ENCODE results near the gene ZBTB16.
"Not testable (repeated sequence)": the region's sequence is repeated elsewhere in the genome, so short reads cannot be mapped to it uniquely, and the experiment has no call there.

Gene ZBTB16

DNA sequence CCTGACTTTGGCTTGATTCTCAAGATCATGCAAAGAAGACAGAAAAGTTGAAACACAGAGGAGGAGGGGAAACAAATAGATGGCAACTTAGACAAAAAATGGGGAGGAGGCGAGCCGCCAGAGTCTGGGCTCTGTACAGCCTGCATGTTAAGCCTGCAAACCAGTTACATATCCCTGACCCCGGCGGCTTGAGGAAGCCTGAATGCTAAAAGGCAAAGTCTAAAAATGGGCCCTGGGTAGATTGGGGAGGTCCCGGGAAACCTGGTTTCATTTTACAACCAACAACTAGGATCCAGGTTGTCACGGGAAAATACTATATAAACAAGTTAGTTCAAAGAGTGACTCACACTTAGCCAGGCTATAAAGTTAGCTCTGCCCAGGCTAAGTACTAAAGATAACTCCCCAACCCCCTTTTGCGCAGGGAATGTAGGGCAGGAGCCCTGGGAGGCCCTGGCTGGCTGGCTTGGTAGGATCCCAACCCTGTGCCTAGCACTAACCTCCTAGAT, 18.8 kb upstream of the ZBTB16 start:
- no peak for DNase-seq (ENCODE audit: low read depth in 2 of 3, low spot score in 2 of 3)

DNA sequence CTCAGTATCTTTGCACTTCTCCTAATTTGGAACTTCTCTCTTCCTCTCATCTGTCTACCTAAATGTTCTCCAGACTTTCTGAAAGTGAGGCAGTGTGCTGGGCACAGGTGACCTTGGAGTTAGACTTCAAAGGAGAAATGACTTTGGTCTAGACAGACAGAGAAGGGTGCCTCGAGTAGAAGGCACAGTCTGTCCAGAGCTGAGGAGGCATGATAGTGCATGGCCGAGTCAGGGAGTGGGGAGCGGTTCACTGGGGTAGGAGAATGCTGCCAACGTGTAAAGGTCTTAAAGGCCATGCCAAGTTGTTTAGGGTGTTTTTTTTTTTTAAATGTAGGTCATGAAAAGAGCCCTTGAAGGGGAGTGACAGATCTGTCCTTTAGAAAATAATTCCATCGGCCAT, 17.3 kb upstream of the ZBTB16 start:
- no peak for DNase-seq (ENCODE audit: low read depth in 2 of 3, low spot score in 2 of 3)

DNA sequence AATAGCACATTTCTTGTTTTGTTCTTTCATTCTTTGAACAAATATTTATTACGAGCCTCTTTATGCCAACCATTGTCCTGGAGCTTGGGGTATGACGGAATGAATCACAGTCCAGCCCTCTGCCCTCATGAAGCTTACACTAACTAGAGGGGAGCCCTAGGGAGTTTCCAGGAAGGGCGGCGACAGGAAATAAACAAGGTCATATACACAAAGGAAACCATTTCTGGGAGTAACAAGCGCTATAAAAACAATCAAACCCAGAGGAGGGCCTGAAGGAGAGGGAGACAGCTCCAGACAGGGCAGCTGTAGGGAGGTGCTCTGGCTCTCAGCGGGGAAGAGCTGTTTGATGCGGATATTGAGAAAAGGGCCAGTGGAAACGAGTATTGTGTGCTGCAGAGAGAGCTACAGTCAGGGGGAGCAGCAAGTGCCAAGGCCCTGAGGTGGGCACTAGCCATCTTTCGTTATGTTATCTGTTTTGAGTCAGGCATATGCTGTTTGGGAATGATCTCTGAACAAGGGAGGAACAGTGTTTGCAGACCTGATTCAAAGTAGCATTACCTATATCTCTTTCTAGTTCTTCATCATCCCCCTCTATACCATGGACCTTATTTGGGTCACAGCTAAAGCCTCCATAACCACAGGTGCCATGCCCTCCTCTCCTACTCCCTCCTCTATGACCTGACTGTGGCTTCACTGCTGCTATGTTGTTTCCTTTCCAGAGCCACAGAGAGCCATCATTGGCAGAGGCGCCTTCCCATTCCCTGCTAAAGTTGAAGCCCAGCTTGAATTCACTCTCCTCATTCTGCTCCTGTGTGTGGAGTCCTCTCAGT, 15.3 kb upstream of the ZBTB16 start:
- no peak for DNase-seq (ENCODE audit: low read depth in 2 of 3, low spot score in 2 of 3)

DNA sequence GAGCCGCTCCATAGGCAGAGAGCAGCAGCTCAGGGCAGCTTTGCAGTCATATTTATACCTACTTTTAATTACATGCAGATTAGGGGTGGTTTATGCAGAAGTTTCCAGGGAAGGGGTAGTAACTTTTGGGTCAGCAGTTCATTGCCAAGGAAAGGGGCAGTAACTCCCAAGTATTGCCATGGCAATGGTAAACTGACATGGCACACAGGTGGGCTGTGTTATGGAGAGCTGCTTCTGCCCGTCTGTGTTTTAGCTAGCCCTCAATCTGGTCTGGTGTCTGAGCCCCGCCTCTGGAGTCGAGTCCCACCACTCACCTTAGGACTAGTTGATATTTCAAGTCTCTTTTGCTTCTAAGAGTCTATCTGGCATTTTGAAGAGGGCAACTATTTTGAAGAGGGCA, 12.2 kb upstream of the ZBTB16 start:
- no peak for DNase-seq (ENCODE audit: low read depth in 2 of 3, low spot score in 2 of 3)

DNA sequence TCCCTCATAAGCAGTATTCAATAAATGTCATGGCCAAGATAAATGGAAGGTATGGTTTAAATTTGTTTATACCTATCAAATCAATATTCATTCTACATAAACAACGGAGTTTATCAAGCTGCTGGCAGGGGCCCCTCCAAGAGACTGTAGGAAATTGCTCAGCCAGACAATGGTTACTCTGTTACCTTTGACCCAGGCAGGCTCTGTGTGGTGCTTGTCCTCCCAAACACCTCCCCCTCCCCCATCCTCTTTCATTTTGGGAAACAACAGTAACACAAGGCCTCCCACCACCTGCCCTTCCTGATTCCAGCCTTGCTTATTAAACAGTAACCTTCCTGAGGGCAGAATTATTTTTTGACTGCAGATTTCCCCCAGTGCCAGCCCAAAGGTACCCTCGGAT, 10.5 kb upstream of the ZBTB16 start:
- no peak for DNase-seq (ENCODE audit: low read depth in 2 of 3, low spot score in 2 of 3)

DNA sequence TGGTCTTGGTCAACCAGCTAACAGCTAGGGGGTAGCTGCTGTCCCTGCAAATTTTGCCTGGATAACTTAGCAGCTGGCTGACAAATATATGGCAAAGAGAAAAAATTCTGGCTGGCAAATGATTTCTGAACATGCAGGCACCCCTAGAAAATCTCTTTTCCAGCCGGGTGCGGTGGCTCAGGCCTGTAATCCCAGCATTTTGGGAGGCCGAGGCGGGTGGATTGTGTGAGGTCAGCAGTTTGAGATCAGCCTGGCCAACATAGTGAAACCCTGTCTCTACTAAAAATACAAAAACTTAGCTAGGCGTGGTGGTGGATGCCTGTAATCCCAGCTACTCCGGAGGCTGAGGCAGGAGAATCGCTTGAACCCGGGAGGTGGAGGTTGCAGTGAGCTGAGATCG, 9.7 kb upstream of the ZBTB16 start:
- DNase-seq (ENCODE audit: low read depth in 2 of 3, low spot score in 2 of 3) = not testable (repeated sequence)

DNA sequence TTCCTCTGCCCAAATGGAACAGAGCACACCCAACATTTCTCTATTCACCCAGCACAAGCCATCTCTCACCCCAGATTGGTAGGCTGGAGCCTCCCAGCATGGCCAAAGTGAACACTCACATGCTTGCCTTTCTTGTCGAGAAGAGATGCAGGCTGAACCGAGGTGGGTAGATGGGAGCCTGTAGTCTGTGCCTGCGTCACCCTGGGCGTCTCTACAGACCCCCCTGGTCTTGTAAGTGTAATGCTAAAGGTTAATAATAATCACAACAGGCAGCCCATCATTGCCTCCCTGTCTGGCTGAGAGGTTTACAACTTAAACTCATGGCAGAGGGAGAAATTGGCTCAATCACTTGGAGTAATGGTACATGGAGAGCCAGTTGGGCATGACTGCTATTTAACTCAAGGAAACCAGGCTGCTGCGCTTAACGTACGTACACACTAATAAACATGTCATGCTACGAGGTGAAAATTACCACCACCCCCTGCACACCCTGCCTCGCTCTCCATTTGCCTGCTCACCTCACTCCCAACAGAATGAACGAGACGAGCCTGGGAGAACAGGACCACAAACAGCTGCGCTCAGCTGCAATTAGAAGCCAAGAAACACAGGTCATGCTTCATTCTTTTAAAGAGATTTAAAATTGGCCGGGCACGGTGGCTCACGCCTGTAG, 9.1 kb upstream of the ZBTB16 start:
- DNase-seq (ENCODE audit: low read depth in 2 of 3, low spot score in 2 of 3) = no peak

DNA sequence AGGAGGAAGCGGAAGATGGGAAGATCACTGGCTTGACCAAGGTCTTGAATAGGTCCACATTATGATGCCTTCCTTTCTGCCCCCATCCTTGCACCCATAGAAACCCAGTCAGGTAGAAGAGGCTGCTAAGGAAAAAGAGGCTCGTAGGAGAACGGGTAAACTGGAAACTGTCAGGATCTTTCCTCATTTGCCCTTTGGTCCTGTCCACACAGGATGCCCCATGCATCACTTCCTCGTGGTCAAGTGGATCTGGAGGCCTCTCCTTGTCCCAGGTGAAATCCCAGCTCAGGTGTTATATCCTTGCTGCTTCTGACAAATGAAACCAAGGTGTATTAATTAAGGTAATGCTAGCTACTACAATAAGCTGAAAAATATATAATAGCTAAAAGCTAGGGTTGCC, 8.0 kb upstream of the ZBTB16 start:
- no peak for DNase-seq (ENCODE audit: low read depth in 2 of 3, low spot score in 2 of 3)

DNA sequence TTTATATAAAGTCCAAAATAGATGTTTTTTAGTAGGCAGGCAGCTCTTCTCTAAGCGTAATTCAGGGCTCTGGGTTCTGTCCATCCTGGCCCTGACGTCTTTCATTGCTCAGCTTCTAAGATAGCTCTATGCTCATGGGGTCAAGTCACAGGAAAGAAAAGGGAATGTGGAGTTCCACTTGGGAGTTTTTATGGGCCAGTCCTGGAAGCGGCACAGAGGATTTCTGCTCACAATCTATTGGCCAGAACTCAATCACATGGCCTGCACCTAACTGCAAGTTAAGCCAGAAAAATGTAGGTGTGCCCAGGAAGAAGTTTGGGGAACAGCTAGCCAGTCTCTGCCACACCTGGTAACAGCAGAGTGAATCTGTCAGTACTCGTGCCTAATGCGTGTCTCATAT, 7.4 kb upstream of the ZBTB16 start:
- no peak for DNase-seq (ENCODE audit: low read depth in 2 of 3, low spot score in 2 of 3)

DNA sequence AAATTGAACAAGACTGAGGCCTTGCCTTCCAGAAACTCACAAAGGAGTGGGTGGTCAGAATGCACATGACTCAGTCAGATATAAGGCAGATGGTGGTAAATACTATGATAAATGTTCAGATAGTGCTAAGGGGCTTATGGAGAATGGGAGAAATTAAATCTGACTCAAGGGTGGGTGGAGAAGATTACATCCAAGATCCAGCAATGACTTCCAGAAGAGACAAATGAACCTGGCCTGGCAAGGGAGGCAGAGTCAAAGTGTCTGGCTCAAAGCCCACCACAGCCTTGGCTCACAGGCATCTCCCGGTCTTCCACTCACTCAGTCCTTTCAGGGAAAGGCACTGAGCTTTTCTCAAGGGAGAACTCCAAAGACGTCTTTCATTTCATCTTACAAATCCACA, 6.1 kb upstream of the ZBTB16 start:
- DNase-seq (ENCODE audit: low read depth in 2 of 3, low spot score in 2 of 3) = no peak

DNA sequence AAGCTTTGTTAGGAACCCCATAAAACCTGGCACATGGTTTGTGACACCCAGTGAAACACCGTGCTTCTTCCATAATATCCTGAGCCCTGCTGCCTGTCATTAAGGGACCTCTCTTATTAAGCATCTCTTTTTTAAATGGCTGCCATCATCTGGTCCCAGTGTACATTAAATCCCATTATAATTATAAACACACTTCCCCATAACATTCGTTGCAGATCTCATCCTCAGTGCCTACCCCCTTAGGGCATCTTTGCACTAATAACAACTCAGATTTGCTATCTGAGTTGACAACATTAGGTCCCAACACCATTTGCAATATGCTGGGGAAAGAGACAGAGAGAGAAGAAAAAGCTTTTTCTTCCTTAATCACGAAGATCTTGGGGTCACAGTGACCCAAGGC, 4.7 kb upstream of the ZBTB16 start:
- DNase-seq (ENCODE audit: low read depth in 2 of 3, low spot score in 2 of 3) = no peak

DNA sequence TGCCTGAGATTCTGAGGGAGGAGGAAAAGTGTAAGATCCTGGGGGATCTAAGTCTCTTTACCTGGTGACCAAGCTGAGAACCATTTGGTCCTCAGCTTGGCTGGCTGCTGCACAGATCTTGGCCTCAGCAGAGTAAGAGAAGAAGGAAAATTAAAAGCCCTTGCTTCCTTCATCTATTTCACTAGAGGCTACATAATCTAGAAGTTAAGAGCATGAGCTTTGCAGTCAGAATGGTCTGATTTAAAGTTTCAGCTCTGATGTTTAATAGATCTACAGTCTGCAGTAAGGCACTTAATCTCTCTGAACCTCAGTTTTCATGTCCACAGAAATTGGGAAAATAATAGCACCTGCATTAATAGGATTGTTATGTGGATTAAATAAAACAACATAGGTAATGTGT, 3.1 kb upstream of the ZBTB16 start:
- no peak for DNase-seq (ENCODE audit: low read depth in 2 of 3, low spot score in 2 of 3)

DNA sequence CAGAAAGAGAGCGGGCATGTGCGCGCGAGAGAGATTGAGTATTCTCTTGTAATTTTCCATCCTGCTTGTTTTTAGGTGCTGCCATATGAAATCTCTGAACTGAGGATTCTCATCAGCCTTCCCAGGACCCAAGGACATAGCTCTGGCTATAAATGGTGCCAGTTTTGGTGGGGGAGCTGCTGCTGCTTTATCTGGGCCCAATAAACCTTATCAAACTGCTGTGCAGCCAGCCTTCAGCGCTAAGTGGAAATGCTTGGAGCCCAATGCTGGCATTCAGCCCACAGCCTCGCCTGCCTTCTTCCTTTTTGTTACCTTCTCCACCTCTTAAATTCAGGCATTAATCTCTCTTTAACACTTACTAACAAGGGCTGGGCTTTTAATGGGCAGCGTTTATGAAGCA, 2.4 kb upstream of the ZBTB16 start:
- no peak for DNase-seq (ENCODE audit: low read depth in 2 of 3, low spot score in 2 of 3)

DNA sequence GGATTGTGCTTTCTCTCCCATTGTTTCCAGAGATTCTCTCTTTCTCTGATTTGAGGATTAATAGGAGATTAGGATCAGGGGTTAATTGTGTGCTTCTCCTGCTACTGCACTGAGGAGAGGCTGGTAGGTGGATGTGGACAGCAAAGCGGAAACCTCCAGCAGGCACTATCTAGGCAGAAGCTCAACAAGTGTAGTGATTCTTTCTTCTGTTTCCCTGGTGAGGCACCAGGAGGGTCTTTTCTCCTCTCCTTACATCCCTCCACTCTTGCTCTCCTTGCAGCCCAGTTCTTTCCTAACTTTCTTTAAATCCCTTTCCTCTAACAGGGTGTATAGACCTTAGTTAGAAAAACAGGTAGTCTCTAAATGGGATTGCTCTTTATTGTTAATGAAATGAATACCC, 1.9 kb upstream of the ZBTB16 start:
- no peak for DNase-seq (ENCODE audit: low read depth in 2 of 3, low spot score in 2 of 3)

DNA sequence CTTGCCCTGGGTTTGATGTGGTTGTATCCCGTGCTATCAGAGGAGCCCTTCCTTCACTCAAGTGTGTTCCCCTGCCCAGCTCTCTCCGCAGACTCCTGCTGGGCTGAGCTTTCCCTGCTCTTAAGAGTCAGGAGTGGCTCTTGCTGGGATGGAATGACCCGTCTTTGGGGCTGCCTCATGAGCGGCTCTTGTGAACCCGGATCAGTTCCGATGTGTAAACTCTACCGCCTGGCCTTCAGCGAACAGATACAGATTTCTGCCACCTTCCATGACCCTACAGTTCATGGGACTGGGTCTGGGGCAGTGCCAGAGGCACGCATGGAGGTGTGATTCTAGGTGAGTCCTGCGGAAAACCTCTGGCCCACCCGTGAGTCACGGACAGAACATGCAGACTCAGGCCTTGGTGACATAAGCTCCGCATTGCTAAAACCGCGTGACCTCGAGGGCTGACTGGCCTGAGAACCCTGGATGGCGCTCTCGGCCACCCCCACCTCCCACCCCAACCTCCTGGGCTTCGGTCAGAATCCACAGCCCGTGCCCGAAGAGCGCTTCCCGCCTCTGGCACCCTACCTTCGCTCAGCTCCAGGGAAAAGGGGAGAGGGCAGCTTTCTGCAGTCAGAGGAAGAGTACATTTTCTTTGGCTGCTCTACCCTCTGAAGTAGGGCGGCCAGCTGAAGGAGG, 1.3 kb upstream of the ZBTB16 start:
- no peak for DNase-seq (ENCODE audit: low read depth in 2 of 3, low spot score in 2 of 3)

DNA sequence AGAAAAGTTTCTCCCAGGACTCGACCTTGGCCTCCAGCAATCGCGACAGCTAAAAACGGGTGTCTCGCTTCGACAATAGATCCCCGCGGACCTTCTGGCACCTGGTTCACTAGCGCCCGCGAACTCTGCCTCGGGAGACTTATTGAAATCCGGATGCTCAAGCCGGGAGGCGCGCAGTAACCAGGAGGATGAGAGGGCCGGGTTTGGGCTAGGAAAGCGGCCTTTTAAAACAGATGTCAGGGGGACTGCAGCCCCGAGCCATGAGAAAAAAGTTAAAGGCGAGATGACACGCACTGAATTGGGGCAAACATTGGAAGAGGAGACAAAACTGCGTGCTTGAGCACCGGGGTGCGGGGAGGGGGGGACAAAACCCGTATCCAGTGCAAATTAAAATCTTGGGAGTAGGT, 637 bp upstream of the ZBTB16 start:
- DNase-seq (ENCODE audit: low read depth in 2 of 3, low spot score in 2 of 3) = no peak

DNA sequence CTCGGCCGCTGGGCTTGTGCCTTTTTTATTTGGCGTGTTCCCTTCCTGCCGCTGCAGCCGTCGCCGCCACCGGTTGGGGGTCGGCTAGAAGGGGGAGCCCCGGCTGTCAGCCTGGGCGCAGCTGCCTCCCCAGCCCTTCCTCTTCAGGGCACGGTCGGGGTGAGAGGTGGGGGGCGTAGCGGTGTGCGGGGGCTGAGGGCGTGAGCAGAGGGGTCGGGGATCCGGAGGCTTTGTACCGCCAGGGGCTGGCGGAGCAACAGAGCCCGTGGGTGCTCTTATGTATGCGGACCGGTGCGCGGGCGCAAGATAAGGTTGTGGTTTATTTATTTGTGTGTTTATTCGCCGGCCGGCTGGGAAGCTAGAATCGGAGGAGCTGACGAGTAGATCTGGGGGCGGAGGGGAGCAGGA, 477 bp downstream of the ZBTB16 start:
- DNase-seq (ENCODE audit: low read depth in 2 of 3, low spot score in 2 of 3) = no peak

DNA sequence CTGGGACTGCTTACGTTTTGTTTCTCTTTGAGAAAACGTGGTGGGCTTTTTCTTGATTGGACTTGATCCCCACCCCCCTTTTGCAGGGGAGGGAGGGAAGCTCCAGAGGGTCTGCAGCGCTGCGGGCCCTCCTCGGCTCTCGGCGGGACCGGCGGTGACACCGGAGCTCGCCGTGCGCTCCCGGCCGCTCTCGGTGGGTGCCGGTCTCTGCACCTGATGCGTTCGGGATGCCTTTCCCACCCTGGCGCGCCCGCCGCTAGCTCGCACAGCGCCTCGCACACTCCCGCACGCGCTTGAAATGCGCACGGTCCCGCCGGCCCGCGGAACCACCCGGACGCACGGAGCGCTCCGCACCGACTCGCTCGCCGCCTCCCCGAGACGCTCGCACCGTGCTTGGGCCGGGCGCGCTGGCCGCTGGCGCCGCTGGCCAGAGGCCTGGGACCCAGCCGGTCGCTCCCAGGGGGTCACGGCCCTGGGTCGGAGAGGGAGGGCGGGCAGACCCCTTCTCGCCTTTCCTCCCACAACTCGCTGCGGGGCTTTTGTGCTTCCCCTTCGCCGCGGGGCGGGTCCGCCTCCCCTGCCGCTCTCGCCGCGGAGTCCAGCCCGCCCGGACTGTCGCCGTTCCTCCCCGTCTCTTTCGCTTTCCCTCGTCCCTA, 1.0 kb downstream of the ZBTB16 start:
- DNase-seq (ENCODE audit: low read depth in 2 of 3, low spot score in 2 of 3) = no peak

DNA sequence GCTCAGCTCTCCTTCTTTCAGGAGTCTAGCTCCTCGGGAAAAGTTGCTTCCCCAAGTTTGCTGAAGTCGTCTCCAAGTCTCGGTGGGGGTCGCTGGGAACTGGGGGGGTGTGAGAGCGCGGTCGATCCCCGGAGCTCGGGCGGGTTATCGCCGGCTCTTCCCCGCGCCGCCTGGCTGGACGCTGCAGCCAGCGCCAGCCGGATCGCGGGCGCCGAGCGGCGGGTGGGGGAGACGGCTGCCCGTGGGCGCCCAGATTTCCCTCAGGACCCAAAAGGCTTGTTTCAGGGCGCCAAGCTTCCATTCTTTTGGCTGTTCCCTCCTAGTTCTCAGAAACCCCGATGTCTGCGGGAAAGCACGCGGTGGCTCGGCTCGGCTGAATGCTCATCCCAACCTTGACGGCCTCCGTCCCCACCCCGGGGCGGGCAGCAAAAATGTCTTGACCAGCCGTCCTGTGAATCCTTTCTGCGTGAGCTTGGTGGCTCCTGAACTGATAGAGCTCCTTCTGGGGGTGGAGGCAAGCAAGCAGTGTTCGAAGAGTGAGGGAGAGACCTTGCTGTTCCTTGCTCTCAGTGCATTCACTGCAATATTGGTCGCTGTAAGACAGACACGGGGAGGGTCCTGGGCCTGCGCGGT, 1.7 kb downstream of the ZBTB16 start:
- no peak for DNase-seq (ENCODE audit: low read depth in 2 of 3, low spot score in 2 of 3)

DNA sequence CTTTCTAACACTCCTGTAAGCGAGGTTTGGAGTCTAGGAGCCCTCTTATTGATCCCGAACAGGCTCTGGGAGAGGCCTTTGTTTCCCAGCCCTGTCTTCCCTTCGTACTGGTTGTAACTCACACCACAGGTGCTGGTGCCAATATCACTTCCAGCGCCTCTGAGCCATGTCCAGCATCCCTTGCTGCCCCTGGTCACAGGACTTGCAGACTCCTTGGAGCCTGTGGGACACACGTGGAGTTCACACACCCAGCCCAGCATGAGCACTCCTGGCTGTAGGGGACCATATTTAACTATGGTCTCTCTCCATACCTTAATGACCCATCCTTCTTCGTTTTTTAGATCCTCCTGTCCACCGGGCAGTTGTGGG, 2.2 kb downstream of the ZBTB16 start:
- DNase-seq (ENCODE audit: low read depth in 2 of 3, low spot score in 2 of 3) = no peak

DNA sequence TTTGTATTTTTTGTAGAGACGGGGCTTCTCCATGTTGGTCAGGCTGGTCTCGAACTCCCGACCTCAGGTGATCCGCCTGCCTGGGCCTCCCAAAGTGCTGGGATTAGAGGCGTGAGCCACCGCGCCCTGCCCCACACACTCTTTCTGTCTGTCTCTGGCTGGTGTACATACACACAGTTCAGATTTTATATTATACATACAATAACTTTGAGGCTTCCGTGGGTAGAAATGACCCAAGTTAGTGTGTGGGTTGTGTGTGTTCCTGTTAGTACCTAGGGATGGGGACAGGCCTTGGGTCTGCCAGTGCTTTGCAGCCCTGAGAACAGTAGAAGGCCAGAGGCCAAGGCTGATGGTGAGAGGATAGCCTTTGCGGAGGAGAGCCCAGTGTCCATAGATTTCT, 2.8 kb downstream of the ZBTB16 start:
- DNase-seq (ENCODE audit: low read depth in 2 of 3, low spot score in 2 of 3) = no peak
